Measurements from ENCODE around the gene CCDC85C. TPM values are rescaled to one million over a fixed set of nuclear protein-coding genes. Genes with fewer than 3 reads are reported as not detected.

CCDC85C gene
- total and polyA plus RNA-seq, 2 of the 8 experiments (the other 6 are each of a cell fraction or from before 2014, with no cell fraction given), result 16.8 to 35.8 TPM

DNA sequence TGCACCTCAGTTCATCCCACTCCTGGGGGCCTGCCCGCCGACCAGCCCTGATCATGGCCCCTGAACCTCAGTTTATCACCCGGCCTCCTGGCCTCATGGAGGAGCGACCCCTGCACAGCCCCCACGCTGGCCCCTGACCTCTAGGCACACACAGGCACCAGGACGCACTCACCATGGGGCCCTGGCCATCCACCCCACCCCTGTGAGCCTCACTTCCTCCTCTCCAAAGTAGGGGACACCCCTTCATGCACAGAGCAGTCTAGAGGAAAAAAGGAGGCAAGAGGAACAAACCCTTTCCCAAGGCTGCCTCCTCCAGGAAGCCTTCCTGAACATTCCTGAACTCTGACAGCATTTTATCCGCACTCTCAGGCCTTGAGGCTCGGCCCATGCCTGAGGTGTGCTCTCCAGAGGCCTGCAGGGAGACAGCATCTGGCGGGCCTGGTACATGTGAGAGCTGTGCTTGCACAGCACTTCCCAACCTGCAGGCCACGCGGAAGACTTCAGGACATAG, 83.4 kb downstream of the CCDC85C start (continued):
- TF ChIP-seq ZNF274 (IDR thresholded peaks at IDR 0.05; ENCODE audit: borderline replicate concordance, extremely low read depth, low read length) (no peak), TAF1 (IDR thresholded peaks at IDR 0.05; ENCODE audit: low read depth, low read length) (no peak), SAP30 (IDR thresholded peaks at IDR 0.05; ENCODE audit: insufficient read depth, insufficient replicate concordance, low read length) (no peak)

Measured in H1 (cell line).